ENCODE results near the gene ADGRA3. TPM values are rescaled to one million over a fixed set of nuclear protein-coding genes. Genes with fewer than 3 reads are reported as not detected.

Gene ADGRA3
- polyA plus RNA-seq, 3 donors, result 0.07 TPM; not detected in 2

GRCh38 chr4:22483551-22483981, 32.3 kb downstream of the ADGRA3 start:
- Histone ChIP-seq H3K27me3 (ENCODE audit: control insufficient read depth in 2 of 2, insufficient read depth in 2 of 2, low read length in 2 of 2) (no peaks in the 10 kb centered on the region), H3K4me1 (ENCODE audit: control insufficient read depth in 1 of 2, insufficient read depth in 2 of 2, low read length in 2 of 2) (peaks cover 21 to 25% of the 10 kb centered on the region in 2 donors), H3K4me3 (replicated peaks in 1 of 3; ENCODE audit: low read depth in 2 of 3, low read length in 3 of 3) (peak overlapping the region in 1 of 3 experiments; percentile 4), H3K79me2 (ENCODE audit: insufficient read depth, low read length) (no peaks in the 10 kb centered on the region), H3K27ac (ENCODE audit: low read depth in 1 of 2, low read length in 2 of 2) (no peak overlapping the region), H3K9ac (ENCODE audit: insufficient read depth, low read length, poor library complexity, severe bottlenecking) (no peak overlapping the region), H4K20me1 (ENCODE audit: insufficient read depth, low read length) (no peaks in the 10 kb centered on the region), H3K4me2 (replicated peaks; ENCODE audit: extremely low read depth, low read length, poor library complexity, severe bottlenecking) (peak overlapping the region; percentile 38), H3K9me3 (replicated peaks in 1 of 2; ENCODE audit: control insufficient read depth in 1 of 2, insufficient read depth in 1 of 2, low read length in 2 of 2) (no peaks in the 10 kb centered on the region), H2AFZ (ENCODE audit: insufficient read depth, low read depth, low read length, poor library complexity, severe bottlenecking) (no peak overlapping the region), H3K36me3 (replicated peaks in 1 of 2; ENCODE audit: control insufficient read depth in 1 of 2, insufficient read depth in 2 of 2, low read length in 2 of 2) (no peaks in the 10 kb centered on the region)
- peak overlapping the region in 1 of 2 donors; percentile 53 for H3K4me3 Mint-ChIP-seq
- H3K36me3 Mint-ChIP-seq, result no peaks in the 10 kb centered on the region
- peak; percentile 34 to 51 (median 47) for DNase-seq
- intact Hi-C loops (cut with micrococcal nuclease), result no loop called here
- peak overlapping the region in 6 of 7 donors; percentile 15 to 70 (median 58) for H3K27ac Mint-ChIP-seq
- WGBS (ENCODE audit: insufficient coverage), result no CpG with 5 or more reads among the region's 1 CpG
- H3K4me1 Mint-ChIP-seq, result peaks cover 31% of the 10 kb centered on the region
- H3K9me3 Mint-ChIP-seq, result peaks cover 0 to 3% (median 0%) of the 10 kb centered on the region in 7 donors
- peaks cover 0 to 3% (median 0%) of the 10 kb centered on the region in 3 donors for H3K27me3 Mint-ChIP-seq (ENCODE audit: low read depth in 3 of 3)
- TF ChIP-seq CTCF (IDR thresholded peaks at IDR 0.05), result no peak

GRCh38 chr4:22482250-22483127, 33.4 kb downstream of the ADGRA3 start:
- H2AFZ ChIP-seq (ENCODE audit: insufficient read depth, low read depth, low read length, poor library complexity, severe bottlenecking), result no peak overlapping the region
- no peaks in the 10 kb centered on the region for H3K27me3 ChIP-seq (ENCODE audit: control insufficient read depth in 2 of 2, insufficient read depth in 2 of 2, low read length in 2 of 2)
- TF ChIP-seq CTCF (IDR thresholded peaks at IDR 0.05), result no peak
- Mint-ChIP-seq H3K4me3 (no peak overlapping the region), H3K27me3 (ENCODE audit: low read depth in 3 of 3) (peaks cover 0 to 3% (median 0%) of the 10 kb centered on the region in 3 donors), H3K27ac (peak overlapping the region in 5 of 7 donors; percentile 0 to 68 (median 49)), H3K9me3 (peaks cover 0 to 3% (median 0%) of the 10 kb centered on the region in 7 donors), H3K4me1 (peaks cover 37% of the 10 kb centered on the region), H3K36me3 (no peaks in the 10 kb centered on the region)
- intact Hi-C loops (cut with micrococcal nuclease), result no loop called here
- H3K4me2 ChIP-seq (replicated peaks; ENCODE audit: extremely low read depth, low read length, poor library complexity, severe bottlenecking), result no peak overlapping the region
- no peak overlapping the region for H3K4me3 ChIP-seq (replicated peaks in 1 of 3; ENCODE audit: low read depth in 2 of 3, low read length in 3 of 3)
- no peak overlapping the region for H3K27ac ChIP-seq (ENCODE audit: low read depth in 1 of 2, low read length in 2 of 2)
- WGBS (ENCODE audit: insufficient coverage), result 23% methylated on average over 3 of the region's 3 CpGs
- peaks cover 21 to 25% of the 10 kb centered on the region in 2 donors for H3K4me1 ChIP-seq (ENCODE audit: control insufficient read depth in 1 of 2, insufficient read depth in 2 of 2, low read length in 2 of 2)
- no peak for DNase-seq
- no peaks in the 10 kb centered on the region for H3K36me3 ChIP-seq (replicated peaks in 1 of 2; ENCODE audit: control insufficient read depth in 1 of 2, insufficient read depth in 2 of 2, low read length in 2 of 2)
- no peaks in the 10 kb centered on the region for H3K9me3 ChIP-seq (replicated peaks in 1 of 2; ENCODE audit: control insufficient read depth in 1 of 2, insufficient read depth in 1 of 2, low read length in 2 of 2)
- no peak overlapping the region for H3K9ac ChIP-seq (ENCODE audit: insufficient read depth, low read length, poor library complexity, severe bottlenecking)
- no peaks in the 10 kb centered on the region for H4K20me1 ChIP-seq (ENCODE audit: insufficient read depth, low read length)
- H3K79me2 ChIP-seq (ENCODE audit: insufficient read depth, low read length), result no peaks in the 10 kb centered on the region
